ENCODE measurements around the gene RCVRN.
"Not testable (repeated sequence)": the region's sequence is repeated elsewhere in the genome, so short reads cannot be mapped to it uniquely, and the experiment has no call there.

RCVRN gene

DNA sequence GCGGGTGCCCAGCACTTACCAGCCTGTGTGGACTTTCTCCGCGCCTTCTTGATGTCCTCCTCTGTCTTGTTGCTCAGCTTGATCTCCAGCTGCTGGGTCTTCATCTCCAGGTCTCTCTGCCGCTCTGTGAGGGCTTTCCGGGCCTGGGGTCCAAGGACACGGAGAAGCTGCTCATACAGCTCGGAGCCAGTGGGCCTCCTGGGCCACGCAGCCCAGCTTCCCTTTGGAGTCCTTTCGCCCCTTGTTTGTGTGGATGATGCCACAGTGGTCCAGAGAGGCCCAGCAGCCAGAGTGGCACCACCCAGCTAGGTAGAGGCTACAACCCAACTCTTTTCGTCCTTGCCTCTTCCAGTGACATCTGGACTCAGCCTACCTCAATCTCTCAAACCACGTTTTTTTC lies 20.4 kb upstream of the RCVRN start:
- DNase-seq (ENCODE audit: low read depth), result no peak
- H3K4me3 ChIP-seq (ENCODE audit: low read depth, low read length), result no peak overlapping the region
- TF ChIP-seq, protein P1, sequence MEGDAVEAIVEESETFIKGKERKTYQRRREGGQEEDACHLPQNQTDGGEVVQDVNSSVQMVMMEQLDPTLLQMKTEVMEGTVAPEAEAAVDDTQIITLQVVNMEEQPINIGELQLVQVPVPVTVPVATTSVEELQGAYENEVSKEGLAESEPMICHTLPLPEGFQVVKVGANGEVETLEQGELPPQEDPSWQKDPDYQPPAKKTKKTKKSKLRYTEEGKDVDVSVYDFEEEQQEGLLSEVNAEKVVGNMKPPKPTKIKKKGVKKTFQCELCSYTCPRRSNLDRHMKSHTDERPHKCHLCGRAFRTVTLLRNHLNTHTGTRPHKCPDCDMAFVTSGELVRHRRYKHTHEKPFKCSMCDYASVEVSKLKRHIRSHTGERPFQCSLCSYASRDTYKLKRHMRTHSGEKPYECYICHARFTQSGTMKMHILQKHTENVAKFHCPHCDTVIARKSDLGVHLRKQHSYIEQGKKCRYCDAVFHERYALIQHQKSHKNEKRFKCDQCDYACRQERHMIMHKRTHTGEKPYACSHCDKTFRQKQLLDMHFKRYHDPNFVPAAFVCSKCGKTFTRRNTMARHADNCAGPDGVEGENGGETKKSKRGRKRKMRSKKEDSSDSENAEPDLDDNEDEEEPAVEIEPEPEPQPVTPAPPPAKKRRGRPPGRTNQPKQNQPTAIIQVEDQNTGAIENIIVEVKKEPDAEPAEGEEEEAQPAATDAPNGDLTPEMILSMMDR (IDR thresholded peaks at IDR 0.05; ENCODE audit: control insufficient read depth, extremely low read depth, insufficient read depth), result no peak

DNA sequence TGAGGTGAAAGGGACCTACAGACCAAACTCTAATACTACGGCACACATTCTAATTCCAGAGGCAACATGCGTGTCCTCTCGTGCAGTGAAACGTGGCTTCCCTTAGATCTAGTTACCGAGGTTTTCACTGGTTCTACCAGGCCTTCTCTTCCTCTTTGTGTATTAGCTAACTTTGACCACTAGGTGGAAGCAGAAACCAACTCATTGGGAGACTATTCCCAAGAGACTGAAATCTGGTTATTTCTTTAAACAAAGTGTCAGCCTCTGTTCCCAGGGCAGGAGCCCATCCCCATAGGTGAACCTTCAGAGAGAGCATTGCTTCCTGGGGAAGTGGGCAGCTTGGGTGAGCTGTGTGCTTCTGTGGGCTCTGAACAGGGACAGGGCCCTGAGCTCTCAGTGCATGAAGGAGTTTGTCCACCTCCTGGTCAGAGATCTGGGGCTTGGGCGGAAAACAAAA lies 19.7 kb upstream of the RCVRN start:
- H3K4me3 ChIP-seq (ENCODE audit: low read depth, low read length), result no peak overlapping the region
- peak; percentile 47 for DNase-seq (ENCODE audit: low read depth)
- TF ChIP-seq, protein P1 (IDR thresholded peaks at IDR 0.05; ENCODE audit: control insufficient read depth, extremely low read depth, insufficient read depth), result peak; percentile 80

DNA sequence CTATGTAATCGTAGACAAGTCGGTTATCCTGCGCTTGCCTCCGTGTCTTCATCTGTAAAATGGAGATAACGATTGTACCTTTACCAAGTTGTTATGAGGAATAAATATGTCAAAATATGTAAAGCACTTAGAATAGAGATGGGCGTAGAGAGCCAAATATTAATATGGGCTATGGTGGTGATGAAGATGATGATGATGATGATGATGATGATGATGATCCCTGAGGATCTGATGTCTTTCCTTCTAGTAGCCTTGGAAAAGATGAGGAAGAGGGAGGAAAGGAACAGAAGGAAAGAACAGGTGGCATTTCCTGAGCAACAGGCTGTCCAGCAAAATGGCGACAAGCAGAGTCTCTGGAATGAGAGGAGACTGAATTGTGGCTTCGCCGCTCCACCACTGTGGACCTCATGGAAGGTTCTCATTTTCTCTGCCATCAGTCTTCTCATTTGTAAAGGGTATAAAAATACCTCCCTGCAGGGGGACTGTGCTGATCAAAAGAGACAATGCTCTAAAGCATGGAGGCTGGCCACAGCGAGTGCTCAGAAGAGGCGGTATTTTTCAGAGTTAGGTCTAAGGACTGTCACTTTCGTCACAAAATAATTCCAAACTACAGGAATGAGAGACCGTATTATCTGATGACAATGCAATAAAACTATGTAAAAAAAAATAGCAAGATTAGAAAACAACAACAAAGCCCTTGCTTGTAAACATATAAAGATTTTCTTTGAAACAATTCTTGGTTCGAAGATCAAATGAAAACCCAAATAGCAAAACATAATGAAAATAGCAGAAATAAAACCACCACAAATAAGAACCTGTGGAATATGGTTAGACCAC lies 17.2 kb upstream of the RCVRN start:
- H3K4me3 ChIP-seq (ENCODE audit: low read depth, low read length), result no peak overlapping the region
- TF ChIP-seq, protein P1 (IDR thresholded peaks at IDR 0.05; ENCODE audit: control insufficient read depth, extremely low read depth, insufficient read depth), result no peak
- DNase-seq (ENCODE audit: low read depth), result no peak

DNA sequence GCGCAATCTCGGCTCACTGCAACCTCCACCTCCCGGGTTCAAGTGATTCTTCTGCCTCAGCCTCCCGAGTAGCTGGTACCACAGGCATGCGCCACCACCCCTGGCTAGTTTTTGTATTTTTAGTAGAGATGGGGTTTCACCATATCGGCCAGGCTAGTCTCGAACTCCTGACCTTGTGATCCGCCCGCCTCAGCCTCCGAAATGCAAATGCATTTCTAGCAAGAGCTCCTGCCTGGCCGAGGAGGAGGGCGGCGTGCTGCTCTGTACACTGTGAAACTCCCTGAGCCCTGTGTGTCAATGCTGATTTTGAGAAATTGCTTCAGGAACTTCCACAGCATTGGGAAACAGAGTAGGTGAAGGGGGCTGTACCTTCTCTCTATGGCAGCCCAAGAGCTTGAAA lies 16.1 kb upstream of the RCVRN start:
- H3K4me3 ChIP-seq (ENCODE audit: low read depth, low read length); DNase-seq (ENCODE audit: low read depth): not testable (repeated sequence)

DNA sequence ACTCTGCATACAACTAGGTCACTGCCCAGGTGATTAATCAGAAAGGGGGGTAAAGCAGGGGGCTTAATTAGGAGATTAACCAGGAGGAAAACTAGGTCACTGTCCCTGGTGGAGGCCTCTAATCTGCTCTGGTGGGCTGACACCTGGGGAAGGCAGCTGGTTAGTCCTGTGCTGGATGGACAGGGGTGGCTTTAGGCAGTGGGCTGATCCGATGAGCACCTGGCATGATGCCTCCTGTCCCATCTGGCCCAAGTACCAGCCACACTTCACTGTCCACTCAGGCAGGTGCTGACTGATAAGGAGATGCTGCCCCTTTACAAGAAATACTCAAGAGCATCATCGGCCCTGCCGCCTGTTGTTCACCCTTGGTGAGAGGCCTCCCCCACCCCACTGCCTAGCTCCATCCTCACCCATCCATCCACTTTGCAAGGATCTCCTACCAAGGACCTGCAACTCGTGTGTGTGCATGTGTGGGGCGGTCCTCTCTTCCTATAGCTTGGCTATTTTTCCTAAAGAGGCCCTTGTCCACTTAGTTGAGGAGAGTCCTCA lies 13.8 kb upstream of the RCVRN start:
- DNase-seq (ENCODE audit: low read depth), result no peak
- TF ChIP-seq, protein P1 (IDR thresholded peaks at IDR 0.05; ENCODE audit: control insufficient read depth, extremely low read depth, insufficient read depth), result no peak

DNA sequence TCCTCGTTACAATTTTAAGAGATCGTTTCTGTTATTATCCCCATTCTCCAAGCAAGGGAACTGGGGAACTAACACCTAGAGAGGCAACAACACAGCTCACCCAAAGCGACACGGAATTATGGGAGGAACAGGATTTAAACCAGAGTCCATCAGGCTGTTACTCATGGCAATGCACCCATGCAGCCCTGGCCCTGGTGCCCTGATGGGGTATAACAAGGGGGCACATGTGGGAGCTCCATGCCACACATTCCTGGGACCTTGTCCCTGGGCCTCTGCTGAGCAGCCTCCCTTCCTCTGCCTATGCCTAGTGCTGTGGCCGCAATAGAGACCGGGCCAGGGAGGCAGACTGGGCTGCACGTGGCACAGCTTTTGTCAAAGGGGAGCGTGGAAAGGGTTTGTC lies 13.3 kb upstream of the RCVRN start:
- no peak overlapping the region for H3K4me3 ChIP-seq (ENCODE audit: low read depth, low read length)
- DNase-seq (ENCODE audit: low read depth), result no peak
- TF ChIP-seq, protein P1 (IDR thresholded peaks at IDR 0.05; ENCODE audit: control insufficient read depth, extremely low read depth, insufficient read depth), result no peak

More for the DNA sequence above, 13.8 kb upstream of the RCVRN start:
- no peak overlapping the region for H3K4me3 ChIP-seq (ENCODE audit: low read depth, low read length)

DNA sequence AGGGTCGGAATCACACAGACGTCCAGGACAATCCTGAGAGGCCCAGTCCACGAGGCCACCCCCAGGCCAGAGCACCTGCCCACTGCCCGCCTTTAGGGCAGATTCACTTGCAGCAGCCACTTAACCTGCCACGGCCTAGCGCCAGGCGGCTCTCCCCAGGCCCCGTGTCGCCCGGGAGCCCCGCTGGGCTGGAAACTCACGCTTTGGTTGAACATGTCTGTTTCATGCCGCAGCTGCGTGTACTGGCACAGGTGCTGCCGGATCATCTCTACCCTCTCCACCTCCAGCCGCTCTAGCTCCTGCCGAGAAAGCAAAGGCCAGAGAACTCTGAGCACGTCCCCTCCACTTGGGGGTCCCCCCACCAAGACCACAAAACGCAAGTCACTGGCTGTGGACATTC lies 12.7 kb upstream of the RCVRN start:
- DNase-seq (ENCODE audit: low read depth), result no peak
- TF ChIP-seq, protein P1 (IDR thresholded peaks at IDR 0.05; ENCODE audit: control insufficient read depth, extremely low read depth, insufficient read depth), result no peak
- H3K4me3 ChIP-seq (ENCODE audit: low read depth, low read length), result no peak overlapping the region

Data from LNCaP clone FGC (cell line).